Measurements from ENCODE around the gene KCNIP1. TPM values are rescaled to one million over a fixed set of nuclear protein-coding genes. Genes with fewer than 3 reads are reported as not detected.

Gene KCNIP1
- total and polyA plus RNA-seq, 9 of the 15 experiments (the other 6 are each of a cell fraction or from before 2014, with no cell fraction given), result not detected

- no peak for ATAC-seq
- TF ChIP-seq EGR1 (conservative IDR thresholded peaks at IDR 0.05), result no peak
- TF ChIP-seq FOXK2 (conservative IDR thresholded peaks at IDR 0.05 in 1 of 2, IDR thresholded peaks at IDR 0.05 in 1 of 2; ENCODE audit: low read depth in 2 of 2), result no peak
- no peak for TF ChIP-seq KDM2B (CRISPR knock-in tag; IDR thresholded peaks at IDR 0.05)
- TF ChIP-seq ZNF408 (CRISPR knock-in tag; IDR thresholded peaks at IDR 0.05; ENCODE audit: low read depth), result no peak
- TF ChIP-seq BRD9 (IDR thresholded peaks at IDR 0.05; ENCODE audit: low read depth, partially characterized antibody), result no peak
- TF ChIP-seq EHMT2 (IDR thresholded peaks at IDR 0.05), result no peak
- no peak for TF ChIP-seq ZC3H8 (IDR thresholded peaks at IDR 0.05)
- TF ChIP-seq ZNF436 (CRISPR knock-in tag; IDR thresholded peaks at IDR 0.05), result no peak
- no peak for TF ChIP-seq KAT8 (IDR thresholded peaks at IDR 0.05; ENCODE audit: low read depth)
- TF ChIP-seq CC2D1A (IDR thresholded peaks at IDR 0.05), result no peak
- TF ChIP-seq ZNF445 (CRISPR knock-in tag; IDR thresholded peaks at IDR 0.05; ENCODE audit: low read depth), result no peak
- TF ChIP-seq ZNF354B (CRISPR knock-in tag; IDR thresholded peaks at IDR 0.05), result no peak
- no peak for TF ChIP-seq EWSR1 (IDR thresholded peaks at IDR 0.05; ENCODE audit: borderline replicate concordance, low read depth, partially characterized antibody)
- TF ChIP-seq, protein P1, sequence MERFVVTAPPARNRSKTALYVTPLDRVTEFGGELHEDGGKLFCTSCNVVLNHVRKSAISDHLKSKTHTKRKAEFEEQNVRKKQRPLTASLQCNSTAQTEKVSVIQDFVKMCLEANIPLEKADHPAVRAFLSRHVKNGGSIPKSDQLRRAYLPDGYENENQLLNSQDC (CRISPR knock-in tag; IDR thresholded peaks at IDR 0.05), result no peak
- no peak for TF ChIP-seq HEY1 (CRISPR knock-in tag; IDR thresholded peaks at IDR 0.05; ENCODE audit: borderline replicate concordance)
- TF ChIP-seq BRF1 (IDR thresholded peaks at IDR 0.05; ENCODE audit: borderline replicate concordance, extremely low read depth, insufficient read length), result no peak
- TF ChIP-seq ZFX (CRISPR knock-in tag; IDR thresholded peaks at IDR 0.05), result no peak
- Histone ChIP-seq H3K4me1 (replicated peaks in 1 of 2; ENCODE audit: control insufficient read depth in 2 of 2, insufficient read depth in 2 of 2, low read length in 2 of 2) (peaks cover 0 to 5% of the 10 kb centered on the region in 2 experiments; a peak in 1 of 5 replicates), H3K27me3 (ENCODE audit: control insufficient read depth in 2 of 2, insufficient read depth in 2 of 2, low read length in 2 of 2) (peaks cover 5 to 25% of the 10 kb centered on the region in 2 experiments; a peak in 3 of 5 replicates), H4K20me1 (replicated peaks; ENCODE audit: control insufficient read depth, insufficient read depth, low read length) (no peaks in the 10 kb centered on the region; the same call in 1 of the 2 replicates), H3K4me2 (ENCODE audit: insufficient read depth, low read length) (no peak overlapping the region), H2AFZ (ENCODE audit: low read depth, low read length) (no peak overlapping the region), H3K79me2 (ENCODE audit: control insufficient read depth, insufficient read depth, low read length) (no peaks in the 10 kb centered on the region), H3K9me3 (replicated peaks; ENCODE audit: control insufficient read depth, insufficient read depth, low read depth, low read length) (no peaks in the 10 kb centered on the region), H3K27ac (ENCODE audit: extremely low read depth, low read depth, low read length) (no peak overlapping the region), H3K4me3 (no peak overlapping the region), H3K36me3 (ENCODE audit: control insufficient read depth, insufficient read depth, low read length) (no peaks in the 10 kb centered on the region), H3K9ac (ENCODE audit: insufficient read depth in 1 of 2, low read depth in 2 of 2, low read length in 2 of 2) (no peak overlapping the region), H3K9me1 (ENCODE audit: control insufficient read depth, insufficient read depth, low read length) (no peaks in the 10 kb centered on the region)
- BruUV-seq (replicated peaks), result no TSS peak
- FAIRE-seq, result no peak
- POLR2A ChIA-PET, result no interaction called here
- CTCF ChIA-PET (ENCODE audit: low intra/inter-chr PET ratio), result no interaction called here
- intact Hi-C loops (cut with micrococcal nuclease) (no loop called here), in situ Hi-C loops (cut with MboI) (no loop called here)
- no peak for DNase-seq (ENCODE audit: extremely low read depth in 1 of 4, low spot score in 3 of 4)
- 0% methylated on average over 1 of the region's 2 CpGs for WGBS (ENCODE audit: insufficient coverage, low coverage, missing lambda C conversion rate)
Measured at GRCh38 chr5:170499621-170500020, 4.2 kb upstream of the KCNIP1 start.
